ENCODE measurements around the gene ANKFY1.
"Not testable (repeated sequence)": the region's sequence is repeated elsewhere in the genome, so short reads cannot be mapped to it uniquely, and the experiment has no call there.

The ANKFY1 gene

DNA sequence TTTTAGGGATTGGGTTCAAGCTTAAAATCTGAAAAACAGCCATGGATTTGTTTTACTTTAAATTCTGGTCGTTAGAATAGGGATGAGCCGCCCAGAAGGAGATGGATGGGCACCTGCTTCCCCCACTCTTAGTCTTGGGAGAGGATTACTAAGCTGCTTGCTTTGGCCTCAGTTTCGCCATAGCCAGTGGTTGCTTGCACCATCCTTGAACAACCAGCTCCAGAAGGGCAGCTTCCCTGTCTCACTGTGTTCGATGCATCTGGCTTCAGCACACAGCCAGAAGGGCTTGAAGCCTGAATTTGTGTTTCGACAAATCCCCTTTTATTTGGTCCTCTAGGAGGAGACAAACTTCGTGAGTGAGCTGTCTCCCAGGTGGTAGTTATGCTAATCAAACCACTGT lies 113.7 kb downstream of the ANKFY1 start:
- no peak for DNase-seq

GRCh38 chr17:4148611-4149308 lies 115.0 kb downstream of the ANKFY1 start:
- no peak for DNase-seq

GRCh38 chr17:4147751-4148310 lies 115.9 kb downstream of the ANKFY1 start:
- DNase-seq, result no peak

GRCh38 chr17:4146641-4147040 lies 117.1 kb downstream of the ANKFY1 start:
- DNase-seq, result no peak

DNA sequence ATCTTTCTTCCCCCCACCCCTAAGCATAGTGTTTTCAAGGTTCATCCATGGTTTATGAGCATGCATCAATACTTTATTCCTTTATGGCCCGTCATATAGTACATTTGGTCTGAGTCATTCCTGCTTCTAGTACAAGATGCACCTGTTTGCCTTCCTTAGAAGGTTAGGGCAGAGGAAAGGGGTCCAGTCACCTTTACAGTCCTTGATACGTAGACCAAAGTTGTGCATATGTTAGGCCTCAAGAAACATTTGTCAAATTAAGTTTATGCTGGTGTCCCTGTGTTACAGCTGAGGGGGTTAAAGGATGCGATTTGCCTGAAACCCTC lies 119.4 kb downstream of the ANKFY1 start:
- DNase-seq, result no peak

- DNase-seq, result peak; percentile 85
Observed at GRCh38 chr17:4143563-4144421, 120.0 kb downstream of the ANKFY1 start.

- DNase-seq, result no peak
Observed at GRCh38 chr17:4142107-4142900, 121.5 kb downstream of the ANKFY1 start.

GRCh38 chr17:4140125-4140524 lies 123.7 kb downstream of the ANKFY1 start:
- no peak for DNase-seq

DNA sequence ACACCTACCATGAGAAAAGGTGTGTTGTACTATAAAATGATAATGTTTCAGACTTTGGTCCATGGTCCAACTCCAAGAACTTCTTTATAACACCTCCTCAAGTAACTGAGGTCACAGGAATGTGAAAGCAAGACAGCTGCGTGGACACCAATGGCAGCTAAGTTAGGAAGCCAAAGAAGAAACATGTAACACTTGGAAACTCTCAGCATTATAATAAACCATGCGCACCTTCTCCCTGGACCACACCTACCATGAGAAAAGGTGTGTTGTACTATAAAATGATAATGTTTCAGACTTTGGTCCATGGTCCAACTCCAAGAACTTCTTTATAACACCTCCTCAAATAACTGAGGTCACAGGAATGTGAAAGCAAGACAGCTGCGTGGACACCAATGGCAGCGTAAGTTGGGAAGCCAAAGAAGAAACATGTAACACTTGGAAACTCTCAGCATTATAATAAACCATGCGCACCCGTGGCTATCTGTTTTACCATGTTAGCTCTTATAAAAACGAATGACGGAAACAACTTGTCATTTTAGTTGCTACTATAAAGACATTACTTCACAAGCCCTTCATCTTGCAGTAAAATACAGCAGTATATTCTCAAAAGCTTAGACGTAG lies 124.8 kb downstream of the ANKFY1 start:
- not testable (repeated sequence) for DNase-seq

GRCh38 chr17:4136373-4136772 lies 127.4 kb downstream of the ANKFY1 start:
- no peak for DNase-seq

DNA sequence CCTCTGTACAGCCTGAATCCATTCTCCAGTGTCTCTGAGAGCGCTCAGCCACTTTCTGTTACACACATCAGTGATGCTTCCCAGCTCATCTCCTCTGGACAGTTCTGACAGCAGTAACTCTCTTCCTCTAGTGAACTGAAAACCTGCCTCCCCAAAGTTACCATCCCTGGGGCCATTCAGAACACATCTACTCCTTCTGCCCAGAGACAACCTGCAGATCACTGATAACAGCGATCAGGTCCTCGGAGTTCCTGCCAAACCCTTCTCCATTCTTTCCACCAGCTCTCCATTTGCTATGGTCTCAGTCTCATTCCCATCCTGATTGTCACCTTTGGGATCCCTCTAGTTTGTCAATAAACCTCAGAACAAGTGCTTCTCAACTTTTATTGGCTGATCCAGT lies 128.3 kb downstream of the ANKFY1 start:
- no peak for DNase-seq

- no peak for DNase-seq
Observed at GRCh38 chr17:4134721-4135120, 129.1 kb downstream of the ANKFY1 start.

- no peak for DNase-seq
Observed at GRCh38 chr17:4130715-4131114, 133.1 kb downstream of the ANKFY1 start.

- no peak for DNase-seq
Observed at GRCh38 chr17:4127555-4127954, 136.2 kb downstream of the ANKFY1 start.

DNA sequence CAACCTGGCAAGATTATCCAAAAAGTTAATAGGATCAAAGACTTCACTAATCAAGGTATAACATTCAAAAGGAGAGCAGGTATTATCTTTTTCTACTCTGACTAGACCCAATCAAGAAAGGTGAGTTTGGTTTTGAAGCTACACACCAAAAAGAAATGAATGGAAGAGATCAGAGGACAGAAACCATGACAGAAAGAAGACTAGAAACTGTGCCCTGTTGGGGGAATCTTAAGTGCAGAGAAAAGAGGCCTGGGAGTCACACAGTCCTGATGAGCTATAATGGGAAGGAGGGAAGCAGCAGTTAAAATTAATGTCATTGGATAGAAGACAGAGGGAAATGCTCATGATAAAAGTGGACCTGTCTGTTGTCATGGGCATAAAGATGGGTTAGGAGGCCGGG lies 138.2 kb downstream of the ANKFY1 start:
- no peak for DNase-seq

- DNase-seq, result no peak
Observed at GRCh38 chr17:4124999-4125398, 138.8 kb downstream of the ANKFY1 start.

DNA sequence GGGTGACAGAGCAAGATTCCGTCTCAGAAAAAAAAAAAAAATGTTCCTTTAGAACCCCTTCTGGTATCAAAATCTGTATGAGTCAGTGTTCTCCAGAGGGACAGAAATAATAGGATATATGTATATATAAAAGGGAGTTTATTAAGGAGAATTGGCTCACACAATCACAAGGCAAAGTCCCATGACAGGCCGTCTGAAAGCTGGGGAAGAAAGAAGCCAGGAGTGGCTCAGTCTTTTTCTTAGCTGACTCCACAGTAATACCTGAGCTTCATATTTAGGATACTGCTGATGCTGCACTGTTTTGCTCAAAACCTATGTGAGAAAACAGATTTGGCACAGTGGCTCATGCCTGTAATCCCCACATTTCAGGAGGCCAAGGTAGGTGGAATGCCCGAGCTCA lies 143.4 kb downstream of the ANKFY1 start:
- DNase-seq, result no peak

GRCh38 chr17:4119299-4119698 lies 144.5 kb downstream of the ANKFY1 start:
- DNase-seq, result no peak

DNA sequence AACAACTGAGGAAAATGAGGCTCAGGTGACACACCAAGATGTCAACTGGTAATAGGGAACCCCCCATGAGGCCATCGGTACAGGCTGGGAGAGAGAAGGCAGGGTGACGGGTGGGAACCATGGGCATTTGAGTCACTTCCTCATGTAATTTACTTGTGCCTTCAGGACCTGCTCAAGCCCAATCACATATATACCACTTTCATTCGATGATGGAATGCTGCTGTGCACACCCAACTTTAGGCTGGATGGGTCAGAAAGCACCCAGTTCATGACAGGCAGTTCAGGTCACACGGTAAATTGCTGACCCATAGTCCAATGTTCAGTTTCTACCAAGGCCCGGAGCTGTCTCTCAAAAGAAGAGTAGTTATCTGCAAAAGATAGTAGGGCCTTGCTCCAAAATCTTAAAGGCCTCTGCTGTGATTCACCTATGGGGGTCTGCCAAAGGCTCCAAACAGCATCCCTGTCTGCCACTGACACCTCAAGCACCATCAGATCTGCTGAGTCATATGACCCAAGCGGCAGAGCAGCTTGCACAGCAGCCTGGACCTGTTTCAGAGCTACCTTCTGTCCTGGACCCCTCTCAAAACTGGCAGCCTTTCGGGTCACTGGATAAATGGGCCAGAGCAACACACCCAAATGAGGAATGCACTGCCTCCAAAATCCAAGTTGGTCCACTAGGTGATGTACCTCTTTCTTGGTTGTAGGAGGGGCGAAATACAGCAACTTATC lies 145.6 kb downstream of the ANKFY1 start:
- DNase-seq, result no peak

GRCh38 chr17:4116516-4116915 lies 147.3 kb downstream of the ANKFY1 start:
- no peak for DNase-seq
